Activated CD8-positive, alpha-beta memory T cell treated with anti-CD3 and anti-CD28 coated beads for 36 hours (primary cell): ENCODE data around the gene REPIN1. TPM values are rescaled to one million over a fixed set of nuclear protein-coding genes. Genes with fewer than 3 reads are reported as not detected.

Source experiments
- CTCF ChIA-PET: fragments of 350-600 bp; sonication (Branson Sonifier 250); formaldehyde crosslinking; loops from one replicate; lab custom pipeline; 2021; ENCODE audit warnings: antibody characterized with exemption; lab: Charles Lee
- POLR2A ChIA-PET: fragments of 350-600 bp; sonication (Branson Sonifier 250); formaldehyde crosslinking; loops from one replicate; lab custom pipeline; 2021; ENCODE audit warnings: antibody characterized with exemption; lab: Charles Lee
- total RNA-seq, 2 experiments: library from RNA; stranded (reverse); gene quantifications; one replicate each; pipeline ENCODE4 v1.2.3, GENCODE V29; 2021

Gene REPIN1
- total RNA-seq, 2 experiments from 2014 or later: 59.5 to 60.7 TPM

DNA sequence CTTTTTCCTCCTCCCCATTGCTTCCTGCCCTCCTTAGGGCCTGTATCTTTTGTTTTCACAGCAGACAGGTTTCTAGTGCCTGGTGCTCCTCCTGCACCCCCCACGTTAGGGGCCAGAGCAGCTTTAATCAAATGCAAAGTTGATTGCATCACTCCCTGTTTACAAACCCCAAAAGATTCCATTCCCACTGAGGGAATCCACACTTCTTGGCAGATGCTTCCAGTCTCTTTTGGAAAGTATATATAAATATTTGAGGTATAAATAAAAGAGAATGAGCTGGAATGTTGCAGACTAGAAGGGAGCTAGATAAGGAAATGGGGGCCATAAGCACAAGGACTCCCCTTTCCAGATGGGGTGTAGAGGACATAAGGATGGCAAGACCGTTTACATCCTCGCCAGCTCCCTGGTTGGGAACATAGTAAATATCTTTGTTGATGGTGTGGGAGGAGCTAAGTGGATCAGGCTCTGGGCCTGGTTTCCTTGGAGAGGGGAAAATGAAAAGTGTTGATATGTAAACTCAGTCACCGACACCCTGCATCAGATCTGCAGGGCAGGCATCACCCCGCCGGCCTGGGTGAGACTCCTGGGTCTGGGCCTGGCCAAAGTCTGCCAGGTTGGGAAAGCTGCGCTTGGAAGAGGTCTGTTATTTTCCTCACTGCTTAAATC, 33.4 kb upstream of the REPIN1 start:
- CTCF ChIA-PET: no interaction called here
- POLR2A ChIA-PET: no interaction called here

DNA sequence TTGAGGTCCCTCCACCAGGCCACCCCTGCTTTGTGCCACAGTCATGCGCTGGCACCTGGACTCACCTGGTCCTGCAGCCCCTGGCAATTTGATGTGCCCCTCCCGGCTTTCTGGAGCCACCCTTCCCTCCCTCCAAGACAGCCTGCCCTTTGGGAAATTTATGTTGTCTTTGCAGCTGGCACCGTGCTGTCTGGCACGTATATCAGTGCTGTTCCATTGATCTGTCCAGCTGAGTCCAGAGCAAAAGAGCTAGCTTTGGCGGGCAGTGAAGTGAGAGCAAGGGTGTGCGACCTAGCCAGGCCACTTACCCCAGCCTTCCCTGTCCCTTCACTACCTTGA, 32.9 kb upstream of the REPIN1 start:
- CTCF ChIA-PET: interaction anchor here (0.8 kb wide), 1 partner anchor 20 kb away, joined by 4 read pairs; no protein-coding TSS in a partner anchor
- POLR2A ChIA-PET: no interaction called here

DNA sequence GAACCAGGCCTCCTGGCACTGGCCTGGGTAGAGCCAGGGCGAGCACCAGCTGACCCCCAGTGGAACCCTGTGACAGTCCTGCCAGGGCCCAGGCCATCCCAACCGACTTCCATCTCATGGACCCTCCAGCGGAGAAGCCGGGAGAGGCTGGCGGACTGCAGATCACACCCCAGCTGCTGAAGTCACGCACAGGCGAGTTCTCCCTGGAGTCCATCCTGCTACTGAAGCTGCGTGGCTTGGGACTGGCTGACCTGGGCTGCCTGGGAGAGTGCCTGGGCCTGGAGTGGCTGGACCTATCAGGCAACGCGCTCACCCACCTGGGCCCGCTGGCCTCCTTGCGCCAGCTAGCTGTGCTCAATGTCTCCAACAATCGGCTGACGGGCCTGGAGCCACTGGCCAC, 31.9 kb upstream of the REPIN1 start:
- ChIA-PET POLR2A (no interaction called here), CTCF (no interaction called here)

DNA sequence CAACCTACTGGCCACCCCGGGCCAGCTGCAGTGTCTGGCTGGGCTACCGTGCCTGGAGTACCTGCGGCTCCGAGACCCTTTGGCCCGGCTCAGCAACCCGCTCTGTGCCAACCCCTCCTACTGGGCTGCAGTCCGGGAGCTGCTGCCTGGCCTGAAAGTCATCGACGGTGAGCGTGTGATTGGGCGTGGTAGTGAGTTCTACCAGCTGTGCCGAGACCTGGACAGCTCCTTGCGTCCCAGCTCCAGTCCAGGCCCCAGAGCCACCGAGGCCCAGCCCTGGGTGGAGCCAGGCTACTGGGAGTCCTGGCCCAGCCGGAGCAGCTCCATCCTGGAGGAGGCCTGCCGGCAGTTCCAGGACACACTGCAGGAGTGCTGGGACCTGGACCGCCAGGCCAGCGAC, 31.4 kb upstream of the REPIN1 start:
- ChIA-PET CTCF (no interaction called here), POLR2A (no interaction called here)

DNA sequence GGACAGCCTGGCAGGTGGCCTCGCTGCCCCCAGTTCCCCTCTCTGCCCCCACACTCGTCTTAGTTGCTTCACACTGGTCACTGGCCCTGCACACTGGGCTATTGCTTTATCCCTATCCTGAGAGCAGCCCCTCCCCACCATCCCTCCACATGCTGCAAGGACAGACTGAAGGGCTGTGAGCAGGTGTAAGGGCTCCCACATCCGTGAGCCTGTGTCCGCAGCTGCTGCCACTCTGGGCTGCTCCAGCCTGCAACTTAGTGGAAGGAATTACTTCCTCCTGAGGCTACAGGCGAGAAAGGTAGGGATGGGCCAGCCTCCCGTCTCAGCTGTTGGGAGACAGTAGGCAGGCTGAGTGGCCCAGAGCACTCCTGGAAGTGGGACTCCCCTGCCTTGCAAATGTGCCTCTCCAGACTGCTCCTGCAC, 31.0 kb upstream of the REPIN1 start:
- CTCF ChIA-PET: no interaction called here
- POLR2A ChIA-PET: no interaction called here

DNA sequence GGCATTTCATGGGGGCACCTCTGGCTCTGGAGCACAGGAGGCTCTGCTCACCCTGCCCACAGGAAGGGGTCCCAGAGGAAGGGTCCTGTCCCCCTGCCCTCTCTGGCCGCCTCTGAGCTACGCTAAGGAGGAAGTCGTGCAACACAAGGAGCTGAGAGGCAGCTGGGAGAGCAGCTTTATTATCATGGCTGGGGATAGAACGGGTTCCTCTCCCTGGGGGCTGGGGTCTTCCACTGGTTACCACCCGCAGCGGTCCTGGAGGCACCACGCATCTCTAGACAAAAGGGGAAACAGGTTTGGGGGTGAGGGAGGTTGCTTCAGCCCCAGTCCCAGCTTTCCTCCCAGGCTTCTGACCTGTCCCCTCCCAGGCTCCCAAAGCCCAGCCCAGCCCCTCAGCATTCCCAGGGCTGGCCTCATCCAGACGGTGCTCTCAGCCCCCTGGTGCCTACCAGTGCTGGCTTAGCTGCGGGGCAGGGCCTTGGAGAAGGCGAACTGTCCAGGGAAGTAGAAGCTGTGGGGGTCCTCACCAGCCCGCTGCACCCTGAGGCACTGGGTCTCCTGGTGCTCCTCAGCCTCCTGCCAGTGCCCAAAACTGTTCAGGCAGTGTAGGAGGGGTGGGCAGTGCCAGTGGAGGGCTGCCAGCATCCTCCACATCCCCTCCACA, 30.3 kb upstream of the REPIN1 start:
- POLR2A ChIA-PET: no interaction called here

DNA sequence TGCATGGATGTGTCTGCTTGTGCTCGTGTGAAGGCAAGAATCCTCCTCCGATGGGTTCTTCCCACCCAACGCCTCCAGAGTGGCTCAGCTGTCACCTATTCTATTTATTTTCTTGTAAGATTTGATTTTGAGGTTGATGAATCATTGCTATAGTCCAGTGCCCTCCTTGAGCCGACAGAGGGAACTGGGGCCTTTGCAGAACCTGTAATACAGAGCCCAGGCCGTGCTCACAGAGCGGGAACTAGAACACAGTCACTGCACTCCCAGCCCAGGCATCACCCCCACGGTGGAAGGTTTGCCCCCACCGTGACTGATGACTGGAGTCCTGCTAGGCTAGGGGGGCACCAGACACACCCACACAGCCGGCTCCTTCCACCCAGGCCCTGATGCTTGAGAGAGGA, 29.2 kb upstream of the REPIN1 start:
- CTCF ChIA-PET: no interaction called here
- POLR2A ChIA-PET: no interaction called here

More for the DNA sequence above, 30.3 kb upstream of the REPIN1 start:
- CTCF ChIA-PET: no interaction called here

DNA sequence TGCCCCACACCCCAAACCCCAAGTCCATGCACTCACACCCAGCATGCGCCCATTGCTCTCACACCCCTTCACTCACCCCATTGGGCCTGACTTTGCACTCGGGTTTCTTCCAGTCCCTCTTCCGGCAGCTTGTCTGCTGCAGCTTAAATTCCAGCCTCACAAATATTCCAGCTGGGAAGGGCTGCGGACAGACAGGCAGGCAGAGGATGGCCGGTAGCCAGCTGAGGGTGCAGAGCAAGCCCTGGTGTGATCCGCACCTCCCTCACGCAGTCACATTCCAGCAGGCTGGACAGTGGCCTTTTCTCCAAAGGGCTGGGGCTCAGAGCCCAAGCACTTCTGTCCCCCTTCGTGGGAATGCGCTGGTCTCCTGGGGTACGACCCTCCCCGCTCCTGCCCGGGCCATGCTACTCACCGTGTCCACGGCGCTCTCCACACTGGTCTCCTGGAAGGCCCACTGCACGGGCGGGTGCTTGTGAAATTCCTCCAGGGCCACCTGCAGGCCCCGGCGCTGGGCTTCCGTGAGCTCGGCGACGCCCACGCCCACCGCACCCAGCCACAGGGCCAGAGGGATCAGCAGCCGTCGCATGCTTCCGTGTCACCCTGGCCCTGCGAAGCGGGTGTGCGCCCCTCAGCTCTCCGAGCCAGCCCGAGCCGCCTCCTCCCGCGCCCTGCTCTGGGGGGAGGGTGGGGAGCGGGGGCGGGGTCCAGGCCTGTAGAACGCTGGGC, 28.4 kb upstream of the REPIN1 start:
- ChIA-PET CTCF (no interaction called here), POLR2A (no interaction called here)

DNA sequence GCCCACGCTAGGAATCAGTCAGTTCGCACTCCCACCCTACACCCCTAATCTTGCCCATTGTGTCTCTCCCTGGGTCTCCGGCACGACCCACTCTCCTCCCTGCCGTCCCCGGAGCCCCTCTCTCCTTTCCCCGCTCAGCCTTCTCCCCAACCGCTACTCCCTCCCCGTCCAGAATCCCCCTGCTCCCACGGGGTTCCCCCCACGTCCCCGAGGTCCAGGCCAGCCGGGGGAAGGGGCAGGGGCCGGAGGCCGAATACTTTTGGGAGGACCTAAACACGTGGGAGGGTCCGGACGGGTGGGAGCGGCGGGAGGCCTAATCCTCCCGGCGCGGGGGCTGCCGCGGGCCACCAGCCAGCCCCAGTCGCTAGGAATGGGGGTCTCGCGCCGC, 27.8 kb upstream of the REPIN1 start:
- ChIA-PET POLR2A (no interaction called here), CTCF (no interaction called here)

DNA sequence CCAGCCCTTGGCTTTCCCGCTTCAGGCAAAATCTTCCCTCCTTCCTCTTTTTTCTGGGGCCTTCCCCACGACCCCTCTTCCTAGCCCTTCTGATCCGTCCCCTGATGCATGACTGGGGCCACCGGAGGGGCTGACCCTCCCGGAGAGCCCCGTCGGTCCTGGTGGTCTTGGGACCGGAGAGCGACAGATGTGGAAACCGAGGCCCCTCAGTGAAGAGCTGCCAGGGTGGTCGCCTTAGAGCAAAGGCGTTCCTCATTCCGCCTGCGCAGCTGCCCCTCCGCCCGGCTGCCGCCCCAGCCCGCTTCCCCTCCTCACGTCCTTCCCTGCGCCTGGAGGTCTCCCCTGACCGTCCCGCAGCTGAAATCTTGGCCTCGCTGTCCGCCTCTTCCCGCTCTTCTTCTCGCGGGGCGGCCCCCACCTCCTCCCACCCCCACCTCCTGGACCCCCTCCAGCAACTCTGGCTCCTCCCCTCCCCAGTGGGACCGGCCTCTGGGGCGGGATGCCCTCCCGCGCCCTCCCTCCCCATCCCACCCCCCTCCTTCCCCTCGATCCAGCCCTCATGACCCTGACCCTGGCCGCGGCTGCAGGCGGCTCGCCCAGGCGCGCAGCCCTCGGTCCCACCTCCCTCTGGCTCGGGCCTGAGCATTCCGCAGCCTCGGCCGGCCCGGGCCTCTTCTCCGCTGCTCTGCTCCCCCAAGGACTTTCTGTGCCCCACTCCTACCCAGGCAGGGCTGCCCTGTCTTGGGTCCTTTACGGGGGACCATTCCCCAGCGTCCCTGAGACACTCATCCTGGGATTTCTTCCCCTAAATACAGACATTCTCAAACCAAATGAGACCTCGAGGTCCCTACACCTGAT, 27.1 kb upstream of the REPIN1 start, which contains the start of gene RARRES2:
TSS of gene RARRES2 (minus strand) at position 367 of the 858 bp plus-strand sequence. CDS start 1,020 bp downstream, outside the sequence.
- POLR2A ChIA-PET: no interaction called here
- CTCF ChIA-PET: no interaction called here

DNA sequence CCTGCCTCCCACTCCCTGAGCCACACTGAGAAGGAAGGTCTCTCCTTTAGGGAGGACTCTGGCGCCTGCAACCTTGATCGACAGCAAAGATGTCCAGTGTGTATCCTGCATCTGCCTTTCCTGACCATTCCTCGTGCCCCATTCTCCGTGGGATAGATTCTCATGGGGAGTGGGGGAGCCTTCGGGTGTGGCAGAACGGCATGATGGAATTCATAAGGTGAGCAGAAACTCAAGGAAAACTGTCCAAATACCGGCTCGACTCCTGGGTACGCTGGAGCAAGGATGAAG, 26.6 kb upstream of the REPIN1 start:
- POLR2A ChIA-PET: no interaction called here
- CTCF ChIA-PET: no interaction called here

DNA sequence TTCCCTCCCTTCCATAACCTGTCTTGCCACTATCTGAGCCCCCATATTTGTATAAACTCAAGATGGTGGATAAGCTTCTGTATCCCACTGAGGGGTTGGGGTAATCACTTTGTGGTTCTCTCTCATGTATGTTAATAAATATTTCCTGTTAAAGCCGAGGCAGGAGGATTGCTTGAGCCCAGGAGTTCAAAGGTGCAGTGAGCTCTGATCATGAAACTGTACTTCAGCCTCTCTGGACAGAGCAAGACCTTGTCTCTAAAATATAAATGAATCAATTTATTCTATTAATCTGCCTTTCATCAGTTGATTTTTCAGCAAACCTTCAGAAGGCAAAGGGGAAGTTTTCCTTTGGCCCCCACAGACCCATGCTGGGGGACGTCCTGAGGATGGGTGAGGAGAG, 25.4 kb upstream of the REPIN1 start:
- CTCF ChIA-PET: no interaction called here
- POLR2A ChIA-PET: no interaction called here

DNA sequence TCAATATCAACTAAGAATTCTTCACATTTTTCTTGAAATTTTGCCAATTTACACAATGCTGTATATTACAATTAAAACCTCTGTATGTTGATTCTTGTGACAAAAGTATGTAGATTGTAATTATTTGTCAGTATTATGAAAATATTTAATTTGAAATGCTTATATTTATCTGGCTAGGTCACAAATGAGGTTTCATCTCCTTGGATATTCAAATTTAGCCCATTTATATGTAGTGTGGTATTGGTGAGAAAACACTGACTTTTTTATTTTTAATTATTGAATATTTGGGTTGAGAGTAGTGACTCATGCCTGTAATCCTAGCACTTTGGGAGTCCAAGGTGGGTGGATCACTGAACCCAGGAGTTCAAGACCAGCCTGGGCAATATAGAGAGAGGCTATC, 24.3 kb upstream of the REPIN1 start:
- POLR2A ChIA-PET: no interaction called here
- CTCF ChIA-PET: no interaction called here

DNA sequence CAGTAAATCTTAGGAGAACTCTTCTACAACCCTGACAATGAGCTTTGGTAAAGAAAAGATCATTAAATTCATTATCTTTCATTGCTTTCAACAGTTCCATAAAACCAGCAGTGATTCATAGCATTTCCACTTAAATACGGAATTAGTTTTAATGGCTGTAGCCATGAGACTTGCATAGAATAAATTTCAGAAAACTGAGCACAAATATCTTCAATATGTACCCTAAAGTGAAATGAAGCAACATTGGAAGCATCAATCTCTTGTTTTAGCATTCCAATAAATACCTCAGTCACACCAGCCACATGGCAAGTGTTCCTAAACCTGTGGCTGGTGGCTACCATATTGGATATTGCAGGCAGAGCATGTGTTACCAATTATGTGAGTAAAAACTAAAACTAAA, 23.6 kb upstream of the REPIN1 start:
- POLR2A ChIA-PET: no interaction called here

DNA sequence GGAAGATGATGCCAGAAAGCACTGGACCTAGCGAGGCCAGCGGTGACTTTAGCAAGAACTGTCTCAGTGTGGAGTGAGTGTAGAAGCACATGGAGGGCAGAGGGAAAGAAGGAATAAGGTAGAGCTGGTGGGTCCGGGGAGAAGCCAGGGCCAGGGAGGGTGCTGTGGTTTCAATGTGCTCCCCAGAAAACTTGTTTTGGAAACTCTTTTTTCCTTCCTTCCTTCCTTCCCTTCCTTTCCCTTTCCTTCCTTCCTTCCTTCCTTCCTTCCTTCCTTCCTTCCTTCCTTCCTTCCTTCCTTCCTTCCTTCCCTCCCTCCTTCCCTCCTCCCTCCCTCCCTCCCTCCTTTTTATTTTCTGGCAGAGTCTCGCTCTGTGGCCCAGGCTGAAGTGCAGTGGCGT, 21.7 kb upstream of the REPIN1 start:
- CTCF ChIA-PET: no interaction called here
- POLR2A ChIA-PET: no interaction called here

More for the DNA sequence above, 23.6 kb upstream of the REPIN1 start:
- CTCF ChIA-PET: no interaction called here

DNA sequence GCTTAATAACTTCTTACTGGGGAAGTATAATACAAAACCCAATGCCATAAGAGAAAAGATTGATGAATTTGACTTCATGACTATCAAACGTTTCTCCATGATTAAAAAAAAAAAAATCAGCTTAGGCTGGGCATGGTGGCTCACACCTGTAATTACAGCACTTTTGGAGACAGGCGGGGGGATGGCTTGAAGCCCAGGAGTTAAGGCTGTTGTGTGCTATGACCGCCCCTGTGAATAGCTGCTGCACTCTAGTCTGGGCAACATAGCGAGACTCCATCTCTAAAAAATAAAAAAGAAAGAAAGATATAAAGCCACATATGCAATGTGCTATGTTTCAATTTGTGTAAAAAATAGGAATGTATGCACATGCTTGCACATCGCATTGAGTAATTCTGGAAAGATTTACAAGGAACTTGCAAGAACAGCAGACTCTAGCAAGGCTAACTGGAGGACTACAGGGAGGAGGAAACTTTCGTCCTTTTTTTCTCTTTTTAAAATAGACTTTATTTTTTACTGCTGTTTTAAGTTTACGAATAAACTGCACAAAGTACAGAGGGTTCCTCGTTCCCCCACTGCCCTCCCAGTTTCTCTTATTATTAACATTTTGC, 16.9 kb upstream of the REPIN1 start:
- ChIA-PET CTCF (no interaction called here), POLR2A (no interaction called here)

DNA sequence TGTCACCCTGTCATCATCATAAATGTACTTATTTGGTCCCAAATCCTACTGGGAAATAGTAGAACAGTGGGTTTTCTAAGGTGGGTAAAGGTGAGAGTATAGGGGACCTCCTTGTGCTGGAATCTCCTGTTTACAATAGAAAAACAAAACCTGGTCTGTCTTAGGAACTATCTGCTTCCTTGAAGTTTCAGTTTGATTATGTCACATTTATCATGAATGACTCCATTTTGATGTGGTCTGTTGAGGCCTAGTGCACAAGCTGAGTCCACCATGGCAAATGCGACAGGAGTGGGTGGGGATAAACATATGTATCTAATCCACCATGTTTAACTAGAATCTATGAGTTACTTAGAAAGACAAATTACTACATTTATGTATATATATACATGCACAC, 13.0 kb upstream of the REPIN1 start:
- ChIA-PET POLR2A (interaction anchor here (0.6 to 0.7 kb wide), 2 partner anchors 20 to 32 kb away, joined by 3 to 4 read pairs; partner anchors contain the start of genes ACTR3C and LRRC61), CTCF (interaction anchor here (0.7 to 1.8 kb wide), 5 partner anchors 18 to 66 kb away, joined by 3 to 10 read pairs (median 4); no protein-coding TSS in a partner anchor)

DNA sequence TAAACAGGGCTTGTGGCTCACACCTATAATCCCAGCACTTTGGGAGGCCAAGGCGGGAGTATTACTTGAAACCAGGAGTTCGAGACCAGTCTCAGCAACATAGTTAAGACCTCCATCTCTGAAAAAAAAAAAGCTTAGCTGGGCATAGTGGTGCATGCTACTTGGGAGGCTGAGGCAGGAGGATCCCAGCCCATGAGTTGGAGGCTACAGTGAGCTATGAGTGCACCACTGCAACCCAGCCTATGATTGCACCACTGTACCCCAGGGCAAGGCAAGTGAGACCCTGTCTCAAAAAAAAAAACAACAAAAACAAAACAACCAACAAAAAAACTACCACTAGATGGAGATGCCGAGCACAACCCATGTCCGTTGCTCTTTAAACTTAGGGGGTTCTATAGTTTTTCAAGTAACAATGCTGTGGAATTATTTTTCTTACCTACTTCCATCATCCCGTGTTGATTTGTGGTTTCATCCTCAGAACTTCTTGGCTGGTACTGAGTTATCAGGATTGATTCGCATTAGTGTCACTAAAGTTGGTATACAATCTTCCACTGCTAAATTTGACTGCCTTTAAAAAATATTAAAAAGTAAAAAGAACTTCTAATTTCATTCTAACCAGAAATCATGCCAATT, 12.2 kb upstream of the REPIN1 start:
- CTCF ChIA-PET: interaction anchor here (0.7 to 1.8 kb wide), 4 partner anchors 17 to 65 kb away, joined by 3 to 10 read pairs (median 4); no protein-coding TSS in a partner anchor
- POLR2A ChIA-PET: no interaction called here

DNA sequence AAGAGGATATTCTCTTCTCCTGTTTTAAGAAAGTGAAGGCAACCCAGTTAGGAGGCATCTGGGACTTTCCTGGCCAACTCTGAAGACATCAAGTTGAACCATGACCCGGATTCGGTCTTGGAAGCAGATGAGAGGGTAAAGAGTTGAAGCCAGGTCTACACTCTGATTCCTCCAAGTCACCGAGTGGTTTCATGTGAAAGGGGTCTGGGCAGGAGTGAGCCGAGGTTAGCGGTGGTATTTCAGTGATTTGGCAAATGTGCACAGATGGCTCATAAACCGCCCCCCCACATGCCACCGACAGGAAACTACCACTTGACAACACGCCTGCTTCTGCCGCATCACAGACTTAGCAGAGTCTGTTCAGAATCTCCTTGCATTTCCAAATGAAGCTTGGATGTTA, 11.4 kb upstream of the REPIN1 start:
- ChIA-PET POLR2A (interaction anchor here (1.4 kb wide), 2 partner anchors 11 to 48 kb away, joined by 3 to 4 read pairs; partner anchors contain the start of gene REPIN1), CTCF (interaction anchor here (0.7 to 1.8 kb wide), 2 partner anchors 21 to 32 kb away, joined by 3 to 10 read pairs; no protein-coding TSS in a partner anchor)
